GM10266 (cell line): ENCODE measurements around the gene ARHGAP24.

ENCODE experiments used
- DNase-seq: peaks from one replicate; pipeline ENCODE4 v3.0.0; 2012; ENCODE audit errors: extremely low spot score
- TF ChIP-seq, protein P1 (sequence below): IDR thresholded peaks from 2 replicates; pipeline ENCODE4 v1.5.1; 2012; ENCODE audit warnings: mild to moderate bottlenecking, low read depth; ENCODE audit not compliant: control insufficient read depth, insufficient read depth; ENCODE audit errors: missing control alignments

The ARHGAP24 gene

DNA sequence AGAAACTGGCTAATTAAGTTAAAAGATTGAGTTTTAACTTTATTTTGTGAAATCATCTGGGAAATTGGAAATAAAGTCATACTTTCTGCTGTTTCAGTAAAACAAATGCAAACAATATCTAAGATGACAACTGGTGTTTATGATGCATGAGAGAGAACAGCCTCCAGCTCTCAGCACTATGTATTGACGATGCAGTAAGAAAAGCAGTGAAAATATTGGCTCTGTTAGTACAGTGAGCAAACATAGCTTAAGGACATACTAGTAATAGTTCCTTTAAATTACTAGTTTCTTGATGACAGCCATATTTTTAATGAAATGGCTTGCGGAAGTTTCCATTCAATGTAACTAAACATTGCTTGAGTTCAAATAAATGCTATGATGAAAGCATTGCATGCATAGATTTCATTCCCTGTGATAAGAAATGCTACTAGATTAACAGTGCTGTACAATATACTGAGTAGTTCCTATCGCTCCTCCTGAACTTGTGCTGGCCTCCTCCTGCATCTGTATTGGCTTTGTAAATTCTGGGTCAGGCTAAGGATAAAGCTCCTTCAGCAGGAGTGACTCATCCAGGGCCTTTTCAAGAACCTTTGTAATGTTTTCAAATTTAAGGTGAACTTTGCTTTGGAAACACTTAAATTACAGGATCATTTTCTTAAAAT, 11.6 kb downstream of the ARHGAP24 start:
- TF ChIP-seq, protein P1, sequence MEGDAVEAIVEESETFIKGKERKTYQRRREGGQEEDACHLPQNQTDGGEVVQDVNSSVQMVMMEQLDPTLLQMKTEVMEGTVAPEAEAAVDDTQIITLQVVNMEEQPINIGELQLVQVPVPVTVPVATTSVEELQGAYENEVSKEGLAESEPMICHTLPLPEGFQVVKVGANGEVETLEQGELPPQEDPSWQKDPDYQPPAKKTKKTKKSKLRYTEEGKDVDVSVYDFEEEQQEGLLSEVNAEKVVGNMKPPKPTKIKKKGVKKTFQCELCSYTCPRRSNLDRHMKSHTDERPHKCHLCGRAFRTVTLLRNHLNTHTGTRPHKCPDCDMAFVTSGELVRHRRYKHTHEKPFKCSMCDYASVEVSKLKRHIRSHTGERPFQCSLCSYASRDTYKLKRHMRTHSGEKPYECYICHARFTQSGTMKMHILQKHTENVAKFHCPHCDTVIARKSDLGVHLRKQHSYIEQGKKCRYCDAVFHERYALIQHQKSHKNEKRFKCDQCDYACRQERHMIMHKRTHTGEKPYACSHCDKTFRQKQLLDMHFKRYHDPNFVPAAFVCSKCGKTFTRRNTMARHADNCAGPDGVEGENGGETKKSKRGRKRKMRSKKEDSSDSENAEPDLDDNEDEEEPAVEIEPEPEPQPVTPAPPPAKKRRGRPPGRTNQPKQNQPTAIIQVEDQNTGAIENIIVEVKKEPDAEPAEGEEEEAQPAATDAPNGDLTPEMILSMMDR = no peak
- no peak for DNase-seq

DNA sequence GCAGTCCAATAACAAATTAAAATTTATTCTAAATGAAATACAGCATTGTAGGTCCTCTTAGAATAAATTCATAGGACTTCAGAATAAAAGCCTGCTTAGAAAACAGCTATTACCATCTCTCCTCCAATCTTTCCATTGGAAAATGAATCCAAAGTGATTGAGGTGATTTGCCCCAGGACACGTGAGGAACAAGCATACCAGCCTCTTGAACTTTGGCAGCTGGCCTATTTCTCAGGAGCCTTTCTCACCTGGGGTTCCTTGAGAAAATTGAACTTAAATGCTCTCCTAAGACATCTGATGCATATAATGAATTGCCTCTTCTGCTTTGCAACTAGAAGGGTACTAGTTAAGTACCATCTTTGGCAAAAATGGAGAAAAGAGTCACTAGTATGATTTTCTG, 13.5 kb downstream of the ARHGAP24 start:
- TF ChIP-seq, protein P1 = no peak
- no peak for DNase-seq

DNA sequence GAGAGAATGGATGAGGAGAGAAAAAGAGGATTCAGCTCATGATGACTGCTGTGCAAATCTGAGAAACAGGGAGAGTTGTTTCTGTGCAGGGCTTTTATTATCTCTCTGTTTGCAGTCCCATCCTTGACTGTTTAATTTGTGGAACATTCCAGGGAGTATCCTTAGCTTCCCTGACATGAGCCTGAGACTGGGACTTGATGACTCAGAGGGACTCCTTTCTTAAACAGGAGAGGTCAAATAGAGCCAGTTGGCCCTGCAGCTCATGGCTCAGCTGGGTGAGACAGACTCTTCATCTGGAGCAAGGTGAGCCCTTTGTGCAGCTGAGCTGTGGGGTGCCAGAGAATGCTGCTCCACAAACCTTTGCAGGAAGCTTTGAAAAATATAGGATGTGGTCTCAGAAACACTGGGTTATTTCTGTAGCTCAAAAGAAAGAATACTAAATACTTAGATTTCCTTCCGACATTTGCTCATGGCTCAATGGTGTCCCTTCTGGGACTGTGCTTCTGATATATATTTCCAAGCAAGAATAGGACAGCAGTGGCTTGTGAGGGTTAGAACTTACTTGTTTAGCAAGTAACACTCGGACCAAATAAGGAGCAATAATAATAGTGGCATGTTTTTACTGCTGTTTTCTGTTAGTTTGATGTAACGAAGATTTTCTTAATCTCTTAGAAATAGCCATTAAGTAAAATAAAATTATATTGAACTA, 14.5 kb downstream of the ARHGAP24 start:
- DNase-seq = no peak
- TF ChIP-seq, protein P1 = no peak

DNA sequence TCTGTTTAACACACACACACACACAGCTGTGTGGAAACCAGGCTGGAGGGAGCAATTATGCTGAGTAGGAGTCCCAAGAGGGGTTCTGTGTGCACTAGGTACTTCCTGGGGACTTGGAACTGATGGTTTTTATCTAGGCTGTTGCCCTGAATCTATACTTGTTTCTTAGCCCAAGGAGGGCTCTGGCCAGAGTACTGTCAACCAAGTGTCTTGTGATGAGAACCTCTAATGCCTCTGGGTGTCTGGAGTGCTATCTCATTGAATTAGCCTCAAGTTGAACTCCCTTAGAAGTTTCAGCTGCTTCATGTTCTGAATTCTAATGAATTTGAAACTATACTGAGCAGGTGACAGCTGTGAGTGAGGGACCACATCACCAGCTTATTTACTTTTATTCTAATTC, 16.6 kb downstream of the ARHGAP24 start:
- no peak for DNase-seq
- TF ChIP-seq, protein P1 = no peak

DNA sequence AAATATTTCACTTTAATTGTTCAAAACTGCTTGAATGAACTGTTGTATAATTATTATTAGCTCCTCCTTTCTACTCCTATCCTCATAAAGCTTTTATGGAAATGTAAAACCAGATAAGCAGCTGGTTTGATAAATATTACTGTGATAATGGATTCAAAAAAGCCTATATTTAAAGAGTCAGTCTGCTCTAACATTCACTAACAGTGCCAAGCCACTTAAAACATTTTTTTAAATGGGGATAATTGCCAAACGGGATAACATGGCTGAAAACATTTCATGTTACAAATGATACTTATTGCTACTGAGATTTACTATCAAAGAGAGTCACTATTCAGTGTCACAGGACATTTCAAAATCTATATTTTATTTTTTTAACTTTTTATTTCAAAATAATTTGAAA, 17.4 kb downstream of the ARHGAP24 start:
- DNase-seq = no peak
- TF ChIP-seq, protein P1 = no peak

DNA sequence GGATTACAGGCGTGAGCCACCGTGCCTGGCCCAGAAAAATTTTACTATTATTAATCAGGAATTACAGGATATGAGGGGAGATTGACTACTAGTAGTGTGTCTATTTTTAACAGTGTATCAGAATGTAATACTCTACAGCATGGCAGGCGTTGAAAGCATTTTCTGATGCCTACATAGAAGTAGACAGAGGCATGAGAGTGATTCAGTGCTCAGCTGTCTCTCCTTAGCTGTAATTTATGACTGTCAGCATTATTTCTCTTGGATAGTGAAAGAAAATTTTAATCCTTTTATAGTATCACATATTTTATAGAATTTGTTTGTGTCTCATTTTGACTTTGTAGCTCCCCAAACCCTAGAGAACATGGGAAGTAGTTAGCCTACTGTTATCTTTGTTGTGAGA, 20.7 kb downstream of the ARHGAP24 start:
- DNase-seq = no peak
- TF ChIP-seq, protein P1 = no peak
